ENCODE measurements around the gene OR2T29.
"Not testable (repeated sequence)": the region's sequence is repeated elsewhere in the genome, so short reads cannot be mapped to it uniquely, and the experiment has no call there.

OR2T29 gene

GRCh38 chr1:248562672-248563071 is at the start of gene OR2T29:
TSS of gene OR2T29 (minus strand) at chr1:248562772. CDS start at chr1:248559491, 3,281 bp downstream.
- DNase-seq (ENCODE audit: low read depth), result not testable (repeated sequence)

DNA sequence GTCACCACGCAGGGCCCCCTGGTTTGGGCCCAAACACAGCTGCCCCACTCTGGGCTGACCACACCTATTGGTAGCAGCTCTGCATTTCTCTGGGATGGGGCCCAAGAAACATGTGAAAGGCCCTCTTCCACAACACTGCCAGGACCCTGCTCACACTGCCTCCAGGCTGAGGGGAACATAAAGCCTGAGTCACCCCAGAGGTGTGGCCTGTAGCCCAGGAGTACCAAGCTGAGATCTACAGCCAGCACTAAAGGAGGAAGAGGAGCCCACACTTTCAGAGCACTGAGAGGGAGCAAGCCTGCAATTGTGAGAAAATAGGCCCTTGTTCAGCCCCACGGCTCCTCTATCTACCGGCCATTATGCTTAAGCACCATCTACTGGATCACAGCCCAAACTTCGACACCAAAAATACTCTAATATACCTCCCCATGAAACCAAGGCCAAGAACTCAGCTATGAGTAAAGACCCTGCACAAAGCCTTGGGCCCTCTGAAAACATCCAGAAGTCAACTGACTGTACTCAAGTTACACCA is 49.4 kb upstream of the OR2T29 start:
- DNase-seq (ENCODE audit: low read depth), result no peak

- DNase-seq (ENCODE audit: low read depth), result no peak
Observed at GRCh38 chr1:248610301-248610700, 47.7 kb upstream of the OR2T29 start.

DNA sequence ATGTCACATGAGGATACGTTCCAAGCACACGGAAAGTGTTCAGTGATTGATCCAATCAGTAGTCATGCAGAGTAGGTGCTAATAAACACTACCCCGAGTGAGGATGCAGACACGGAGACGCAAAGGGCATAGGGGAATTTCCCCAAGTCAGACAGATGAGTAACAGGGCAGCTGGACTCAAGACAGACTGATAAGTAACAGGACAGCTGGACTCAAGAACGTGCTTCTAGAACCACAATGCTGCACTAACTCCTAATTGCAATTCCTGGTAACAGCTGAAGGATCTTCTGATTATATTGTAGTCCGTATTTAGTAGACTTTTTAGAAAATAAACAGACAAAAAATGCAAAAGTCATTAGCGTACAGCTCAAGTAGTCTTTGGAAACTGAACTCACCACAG is 36.8 kb upstream of the OR2T29 start:
- DNase-seq (ENCODE audit: low read depth), result no peak

DNA sequence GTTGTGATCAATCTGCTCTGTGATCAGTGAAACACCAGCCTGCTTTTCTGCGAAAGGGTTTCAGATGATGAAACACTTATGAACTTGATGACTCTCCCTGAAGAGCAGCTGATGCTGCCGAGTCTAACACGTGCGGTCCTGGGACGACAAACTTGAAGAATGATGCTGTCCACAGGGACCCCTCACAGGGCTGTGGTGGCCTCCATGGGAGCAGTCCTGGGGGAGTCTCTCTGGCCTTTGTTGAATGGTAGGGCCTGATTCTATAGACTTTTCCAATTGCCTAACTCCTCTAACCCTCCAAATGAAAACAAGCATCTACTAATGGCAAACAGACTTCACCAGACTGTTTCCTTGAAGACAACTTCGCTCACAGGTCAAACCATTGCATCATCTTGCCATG is 35.0 kb upstream of the OR2T29 start, which contains the start of gene OR2T10:
TSS of gene OR2T10 (minus strand) at position 112 of the 400 bp plus-strand sequence. CDS start 3,932 bp downstream, outside the sequence.
- DNase-seq (ENCODE audit: low read depth), result no peak

DNA sequence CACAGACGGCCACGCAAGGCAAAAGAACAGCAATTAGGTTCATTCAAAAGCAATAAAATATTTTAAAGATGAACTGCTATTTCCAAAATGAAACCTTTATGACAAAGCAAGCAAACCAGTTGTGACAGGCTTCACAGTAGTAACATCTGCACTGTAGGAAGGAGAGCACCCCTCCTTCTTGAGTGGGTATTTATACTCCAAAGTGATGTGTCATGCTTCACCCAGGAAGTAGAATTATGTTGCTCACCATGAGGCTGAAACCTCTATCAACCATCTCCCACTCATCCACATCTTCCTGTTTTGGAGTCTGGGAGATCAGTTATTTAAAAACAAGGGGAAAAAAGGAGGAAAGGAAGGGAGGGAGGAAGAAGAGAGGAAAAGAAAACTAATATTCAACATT is 34.0 kb upstream of the OR2T29 start:
- DNase-seq (ENCODE audit: low read depth), result no peak

GRCh38 chr1:248593226-248593625 is 30.7 kb upstream of the OR2T29 start:
- DNase-seq (ENCODE audit: low read depth), result no peak

DNA sequence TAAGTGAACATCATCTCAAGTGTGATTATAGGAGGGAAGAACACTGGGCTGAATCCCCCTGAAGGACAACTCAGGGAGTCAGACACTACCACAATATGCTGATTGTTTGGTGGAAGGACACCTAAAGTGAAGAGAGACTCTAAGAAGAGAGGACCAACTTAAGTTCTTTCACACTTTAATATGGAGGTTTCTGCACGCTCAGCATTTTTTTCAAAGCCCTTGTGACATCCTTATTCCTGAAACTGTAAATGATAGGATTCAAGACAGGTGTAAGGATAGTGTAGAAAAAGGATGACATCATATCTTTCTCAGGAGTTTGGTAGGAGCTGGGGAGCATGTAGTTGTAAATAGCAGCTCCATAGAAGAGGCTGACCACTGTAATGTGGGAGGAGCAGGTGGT is 30.1 kb upstream of the OR2T29 start:
- DNase-seq (ENCODE audit: low read depth), result no peak

- DNase-seq (ENCODE audit: low read depth), result no peak
Observed at GRCh38 chr1:248590055-248590454, 27.5 kb upstream of the OR2T29 start.

- DNase-seq (ENCODE audit: low read depth), result no peak
Observed at GRCh38 chr1:248589334-248589733, 26.8 kb upstream of the OR2T29 start.

DNA sequence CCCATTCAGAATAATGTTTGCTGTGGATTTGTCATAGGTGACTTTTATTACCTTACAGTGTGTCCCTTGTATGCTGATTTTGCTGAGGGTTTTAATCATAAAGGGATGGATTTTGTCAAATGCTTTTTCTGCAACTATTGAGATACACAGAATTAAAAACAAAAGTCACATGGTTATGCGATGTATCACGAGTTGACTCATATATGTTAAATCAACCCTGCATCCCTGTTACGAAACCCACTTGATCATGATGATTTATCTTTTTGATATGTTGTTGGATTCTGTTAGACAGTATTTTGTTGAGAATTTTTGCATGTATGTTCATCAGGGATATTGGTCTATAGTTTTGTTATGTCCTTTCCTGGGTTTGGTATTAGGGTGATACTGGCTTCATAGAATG is 22.7 kb upstream of the OR2T29 start:
- DNase-seq (ENCODE audit: low read depth), result no peak

DNA sequence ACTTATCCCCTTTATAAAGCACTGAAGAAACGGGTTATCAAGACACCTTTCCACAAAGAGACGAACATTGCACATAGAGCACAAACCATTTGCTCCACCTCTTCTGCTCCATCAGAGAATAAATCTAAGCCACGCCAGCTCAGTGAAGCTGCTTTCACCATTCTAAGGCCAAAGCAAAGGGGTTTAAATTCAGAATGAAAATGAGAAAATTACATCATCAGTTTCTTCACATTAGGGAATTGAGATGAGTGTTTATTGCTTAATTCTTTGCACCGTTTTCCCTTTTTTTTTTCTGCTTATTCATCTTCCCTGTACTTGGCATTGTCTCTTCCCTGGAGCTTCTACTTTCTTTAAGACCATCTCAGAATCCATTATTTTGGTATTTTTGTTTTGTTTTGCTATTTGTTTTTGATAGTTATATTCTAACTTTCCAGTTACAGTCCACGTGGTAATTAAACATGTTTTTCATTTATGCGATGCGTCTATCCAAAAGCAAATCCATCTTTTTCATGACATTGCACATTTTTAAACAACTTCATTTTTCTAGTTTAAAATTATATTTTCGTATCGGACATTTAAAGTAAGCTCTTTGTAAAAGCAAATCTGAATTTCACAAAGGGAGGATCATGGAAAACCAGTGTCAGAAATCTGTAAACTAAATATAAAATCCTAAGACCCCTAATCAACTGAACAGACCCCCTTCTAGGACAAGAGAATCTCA is 13.8 kb upstream of the OR2T29 start:
- no peak for DNase-seq (ENCODE audit: low read depth)

GRCh38 chr1:248574657-248575056 is 12.1 kb upstream of the OR2T29 start, which contains the start of gene OR2T34:
TSS of gene OR2T34 (minus strand) at chr1:248574757. CDS start at chr1:248574757, 0 bp downstream.
- DNase-seq (ENCODE audit: low read depth), result not testable (repeated sequence)

DNA sequence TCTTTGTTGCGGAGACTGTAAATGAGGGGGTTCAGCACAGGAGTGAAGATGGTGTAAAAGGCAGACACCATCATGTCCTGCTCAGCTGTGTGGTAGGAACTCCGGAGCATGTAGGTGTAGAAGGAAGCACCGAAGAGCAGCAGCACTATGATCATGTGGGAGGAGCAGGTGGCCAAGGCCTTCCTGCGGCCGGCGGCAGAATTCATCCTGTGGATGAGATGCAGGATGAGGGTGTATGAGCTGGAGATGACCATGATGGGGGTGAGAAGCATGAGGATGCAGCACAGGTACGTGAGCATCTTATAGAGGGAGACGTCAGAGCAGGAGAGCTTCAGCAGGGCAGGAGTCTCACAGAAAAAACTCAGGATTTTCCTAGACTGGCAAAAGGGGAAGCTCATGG is 11.3 kb upstream of the OR2T29 start:
- not testable (repeated sequence) for DNase-seq (ENCODE audit: low read depth)

- not testable (repeated sequence) for DNase-seq (ENCODE audit: low read depth)
Observed at GRCh38 chr1:248572049-248572448, 9.5 kb upstream of the OR2T29 start.

GRCh38 chr1:248570811-248571210 is 8.2 kb upstream of the OR2T29 start:
- not testable (repeated sequence) for DNase-seq (ENCODE audit: low read depth)

- DNase-seq (ENCODE audit: low read depth), result not testable (repeated sequence)
Observed at GRCh38 chr1:248569049-248569448, 6.5 kb upstream of the OR2T29 start.

DNA sequence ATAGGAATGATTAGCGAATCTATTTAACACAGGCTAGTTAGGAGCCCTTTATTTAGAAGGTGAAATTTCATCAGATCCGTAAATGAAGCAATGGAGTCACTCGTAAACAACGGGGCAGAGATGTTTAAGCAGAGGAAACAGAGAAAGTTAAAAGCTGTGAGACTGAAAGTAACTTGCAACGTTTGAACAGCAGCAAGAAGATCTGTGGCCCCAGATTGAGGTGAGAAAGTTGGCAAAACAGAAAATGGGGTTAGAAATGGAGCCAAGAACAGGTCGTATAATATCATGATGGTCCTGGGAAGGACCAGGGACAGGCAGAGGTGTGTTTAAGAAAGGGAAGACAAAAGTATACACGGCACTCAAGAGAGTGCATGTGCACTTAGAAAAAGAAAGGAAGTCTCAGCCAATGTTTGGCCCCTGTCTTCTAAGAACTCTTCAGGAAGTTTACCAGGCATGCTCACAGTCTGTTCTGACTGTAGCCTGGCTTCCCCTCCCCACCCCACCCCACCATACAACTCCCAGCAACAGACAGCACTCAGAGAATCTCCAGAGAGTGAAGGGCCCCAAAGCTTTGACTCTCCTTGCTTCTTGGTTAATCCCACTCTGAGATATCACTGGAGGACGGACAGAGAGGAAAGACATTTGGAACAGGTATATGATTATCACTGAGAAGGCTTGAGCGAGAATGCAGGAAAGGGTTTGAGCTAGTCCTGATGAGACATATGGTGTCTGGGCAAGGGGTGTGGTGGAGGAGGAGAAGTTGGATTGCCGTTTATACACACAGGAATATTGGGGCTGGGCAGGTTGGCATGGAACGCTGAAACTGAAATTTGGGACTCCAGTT is 3.2 kb upstream of the OR2T29 start:
- not testable (repeated sequence) for DNase-seq (ENCODE audit: low read depth)

- DNase-seq (ENCODE audit: low read depth), result not testable (repeated sequence)
Observed at GRCh38 chr1:248551027-248551426, 11.5 kb downstream of the OR2T29 start.

DNA sequence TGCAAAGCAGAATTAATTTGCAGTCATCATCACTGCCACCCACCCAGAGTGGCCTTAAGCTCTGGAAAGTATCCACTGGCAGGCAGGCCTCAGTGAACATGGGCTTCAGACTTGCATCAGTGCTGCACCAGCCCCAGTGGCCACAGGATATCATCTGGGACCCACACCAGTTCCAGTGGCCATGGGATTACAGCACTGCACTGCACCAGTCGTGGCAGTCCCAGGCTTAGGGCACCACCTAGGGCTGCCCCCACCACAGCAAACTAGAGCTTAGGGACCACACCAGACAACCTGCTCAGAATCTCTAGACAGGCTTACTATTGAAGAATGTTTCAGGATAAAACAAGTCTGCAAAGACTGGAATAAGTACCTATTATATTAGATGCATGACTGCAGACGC is 15.2 kb downstream of the OR2T29 start:
- DNase-seq (ENCODE audit: low read depth), result not testable (repeated sequence)

DNA sequence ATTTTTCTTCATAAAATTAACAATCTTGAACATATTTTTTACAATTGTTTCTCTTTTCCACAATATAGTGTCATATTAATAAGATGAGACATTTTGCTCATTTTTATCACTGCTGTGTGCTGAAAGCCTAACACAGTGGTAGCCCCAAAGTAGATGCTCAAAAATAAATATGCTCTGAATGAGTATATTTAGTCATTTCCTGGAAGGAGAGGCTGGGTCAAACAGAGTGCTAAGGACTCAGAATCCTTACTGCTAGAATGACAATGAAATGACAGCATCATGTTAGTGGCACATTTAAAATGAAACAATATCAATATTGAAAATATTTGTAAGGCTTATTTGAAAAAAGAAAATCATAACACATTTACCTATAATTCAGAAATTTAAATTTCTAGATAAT is 25.1 kb downstream of the OR2T29 start:
- not testable (repeated sequence) for DNase-seq (ENCODE audit: low read depth)

GRCh38 chr1:248521856-248522255 is 40.7 kb downstream of the OR2T29 start:
- no peak for DNase-seq (ENCODE audit: low read depth)

GRCh38 chr1:248510217-248510616 is 52.4 kb downstream of the OR2T29 start:
- not testable (repeated sequence) for DNase-seq (ENCODE audit: low read depth)
